Measurements from ENCODE around the gene KLHL9.
"Not testable (repeated sequence)": the region's sequence is repeated elsewhere in the genome, so short reads cannot be mapped to it uniquely, and the experiment has no call there.

The KLHL9 gene

DNA sequence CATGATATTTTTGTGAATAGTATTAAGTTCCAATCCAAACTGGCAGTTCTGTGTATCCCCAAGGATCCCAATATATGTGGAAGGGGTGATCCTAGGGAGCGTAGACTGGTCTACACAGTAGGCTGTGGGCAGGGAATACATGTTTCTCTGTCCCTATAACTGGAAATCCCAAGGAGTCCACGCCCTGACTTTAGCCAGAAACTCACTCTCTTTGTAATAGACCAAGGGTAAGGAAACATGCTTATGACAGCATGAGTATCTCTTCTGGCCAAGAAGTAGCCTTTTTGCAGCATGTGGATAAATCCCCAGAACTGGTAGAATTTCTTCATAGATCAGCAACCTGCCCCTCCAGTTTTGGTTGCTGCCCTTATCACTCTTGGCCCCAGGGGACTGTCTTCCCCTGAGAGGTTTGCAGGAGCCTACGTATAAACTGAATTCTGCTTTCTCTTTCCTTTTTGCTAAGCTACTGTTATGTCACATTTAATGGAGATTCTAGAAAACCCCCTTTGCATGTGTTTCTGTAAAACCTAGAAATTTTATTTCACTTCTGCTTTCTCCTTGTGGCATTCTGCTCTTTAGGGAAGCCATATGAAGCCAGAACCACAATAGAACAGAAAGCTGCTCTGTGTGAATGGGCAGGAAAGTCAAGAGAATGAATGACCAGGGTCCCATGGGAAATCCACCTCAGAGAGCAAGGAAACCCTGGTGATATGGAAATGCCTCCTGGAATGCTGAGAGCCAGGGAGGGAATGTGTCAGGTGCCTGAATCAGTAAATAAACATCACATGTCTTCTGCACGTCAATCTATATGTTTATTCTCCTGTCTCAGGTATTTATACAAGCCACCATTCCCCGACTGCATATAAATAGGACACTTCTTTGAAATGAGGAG, 46.5 kb upstream of the KLHL9 start:
- H3K27me3 ChIP-seq (ENCODE audit: insufficient read depth, poor library complexity, severe bottlenecking): no peaks in the 10 kb centered on the region
- peak in 1 of 2 experiments; percentile 21 for DNase-seq (ENCODE audit: low read depth in 1 of 2, low spot score in 1 of 2)
- TF ChIP-seq, protein P1, sequence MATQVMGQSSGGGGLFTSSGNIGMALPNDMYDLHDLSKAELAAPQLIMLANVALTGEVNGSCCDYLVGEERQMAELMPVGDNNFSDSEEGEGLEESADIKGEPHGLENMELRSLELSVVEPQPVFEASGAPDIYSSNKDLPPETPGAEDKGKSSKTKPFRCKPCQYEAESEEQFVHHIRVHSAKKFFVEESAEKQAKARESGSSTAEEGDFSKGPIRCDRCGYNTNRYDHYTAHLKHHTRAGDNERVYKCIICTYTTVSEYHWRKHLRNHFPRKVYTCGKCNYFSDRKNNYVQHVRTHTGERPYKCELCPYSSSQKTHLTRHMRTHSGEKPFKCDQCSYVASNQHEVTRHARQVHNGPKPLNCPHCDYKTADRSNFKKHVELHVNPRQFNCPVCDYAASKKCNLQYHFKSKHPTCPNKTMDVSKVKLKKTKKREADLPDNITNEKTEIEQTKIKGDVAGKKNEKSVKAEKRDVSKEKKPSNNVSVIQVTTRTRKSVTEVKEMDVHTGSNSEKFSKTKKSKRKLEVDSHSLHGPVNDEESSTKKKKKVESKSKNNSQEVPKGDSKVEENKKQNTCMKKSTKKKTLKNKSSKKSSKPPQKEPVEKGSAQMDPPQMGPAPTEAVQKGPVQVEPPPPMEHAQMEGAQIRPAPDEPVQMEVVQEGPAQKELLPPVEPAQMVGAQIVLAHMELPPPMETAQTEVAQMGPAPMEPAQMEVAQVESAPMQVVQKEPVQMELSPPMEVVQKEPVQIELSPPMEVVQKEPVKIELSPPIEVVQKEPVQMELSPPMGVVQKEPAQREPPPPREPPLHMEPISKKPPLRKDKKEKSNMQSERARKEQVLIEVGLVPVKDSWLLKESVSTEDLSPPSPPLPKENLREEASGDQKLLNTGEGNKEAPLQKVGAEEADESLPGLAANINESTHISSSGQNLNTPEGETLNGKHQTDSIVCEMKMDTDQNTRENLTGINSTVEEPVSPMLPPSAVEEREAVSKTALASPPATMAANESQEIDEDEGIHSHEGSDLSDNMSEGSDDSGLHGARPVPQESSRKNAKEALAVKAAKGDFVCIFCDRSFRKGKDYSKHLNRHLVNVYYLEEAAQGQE (IDR thresholded peaks at IDR 0.05; ENCODE audit: insufficient replicate concordance, low read depth): no peak
- TF ChIP-seq CTCF (IDR thresholded peaks at IDR 0.05; ENCODE audit: insufficient read depth, low read length) (no peak), POLR2AphosphoS5 (IDR thresholded peaks at IDR 0.05; ENCODE audit: low read depth) (no peak), SPI1 (IDR thresholded peaks at IDR 0.05; ENCODE audit: borderline replicate concordance, low read depth) (peak; percentile 85)
- H3K27ac ChIP-seq (replicated peaks): no peak overlapping the region
- no peak overlapping the region; the same call in 1 of the 2 replicates for H3K4me3 ChIP-seq (replicated peaks; ENCODE audit: insufficient read depth, low read length)

DNA sequence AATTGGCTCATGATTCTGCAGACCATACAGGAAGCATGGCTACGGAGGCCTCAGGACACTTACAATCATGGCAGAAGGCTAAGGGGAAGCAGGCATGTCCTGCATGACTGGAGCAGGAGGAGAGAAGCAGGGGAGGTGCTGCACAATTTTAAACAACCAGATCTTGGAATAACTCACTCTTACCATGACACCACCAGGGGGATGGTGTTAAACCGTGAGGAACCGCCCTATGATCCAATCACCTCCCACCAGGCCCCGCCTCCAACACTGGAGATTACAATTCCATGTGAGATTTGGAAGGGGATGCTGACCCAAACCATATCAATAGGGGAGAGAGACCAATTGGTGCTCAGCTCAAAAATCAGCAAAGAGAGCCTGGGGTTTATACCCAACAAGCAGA, 36.3 kb upstream of the KLHL9 start:
- H3K27me3 ChIP-seq (ENCODE audit: insufficient read depth, poor library complexity, severe bottlenecking); H3K4me3 ChIP-seq (replicated peaks; ENCODE audit: insufficient read depth, low read length); H3K27ac ChIP-seq (replicated peaks); DNase-seq (ENCODE audit: low read depth in 1 of 2, low spot score in 1 of 2): not testable (repeated sequence)

DNA sequence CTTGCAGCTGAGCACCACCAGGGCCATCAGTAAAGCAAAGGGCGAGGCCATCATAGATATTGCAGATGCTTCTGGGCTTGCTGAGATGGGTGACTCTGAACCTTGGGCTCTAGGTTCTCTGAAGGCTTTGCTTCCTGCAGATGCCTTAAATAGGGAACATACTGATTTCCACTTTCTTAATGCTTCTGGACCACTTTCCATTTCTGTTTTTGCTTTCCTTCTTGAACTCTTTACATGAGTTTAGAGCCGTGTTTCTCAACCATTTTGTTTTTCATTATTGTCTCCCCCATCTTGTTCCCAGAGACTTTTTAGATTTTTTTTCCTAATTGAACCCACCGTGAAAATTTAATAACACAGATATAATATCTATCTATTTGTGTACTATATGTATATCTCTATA, 32.8 kb upstream of the KLHL9 start, which contains the start of gene IFNA13:
Gene IFNA13 (minus strand): TSS at position 101 of the 400 bp plus-strand sequence. CDS start 47 bp downstream, at position 54.
- H3K4me3 ChIP-seq (replicated peaks; ENCODE audit: insufficient read depth, low read length): no peak within 1 kb of the TSS
- no peak within 1 kb of the TSS for H3K27ac ChIP-seq (replicated peaks)
- TF ChIP-seq GABPA (IDR thresholded peaks at IDR 0.05; ENCODE audit: low read depth) (no peak), SPI1 (IDR thresholded peaks at IDR 0.05; ENCODE audit: borderline replicate concordance, low read depth) (no peak), POLR2AphosphoS5 (IDR thresholded peaks at IDR 0.05; ENCODE audit: low read depth) (no peak), CTCF (IDR thresholded peaks at IDR 0.05; ENCODE audit: insufficient read depth, low read length) (no peak)
- TF ChIP-seq, protein P1 (IDR thresholded peaks at IDR 0.05; ENCODE audit: insufficient replicate concordance, low read depth): no peak
- no peaks in the 10 kb centered on the region for H3K27me3 ChIP-seq (ENCODE audit: insufficient read depth, poor library complexity, severe bottlenecking)
- DNase-seq (ENCODE audit: low read depth in 1 of 2, low spot score in 1 of 2): no peak

GRCh38 chr9:21367169-21367568, 32.0 kb upstream of the KLHL9 start:
- not testable (repeated sequence) for H3K4me3 ChIP-seq (replicated peaks; ENCODE audit: insufficient read depth, low read length); H3K27ac ChIP-seq (replicated peaks); H3K27me3 ChIP-seq (ENCODE audit: insufficient read depth, poor library complexity, severe bottlenecking); DNase-seq (ENCODE audit: low read depth in 1 of 2, low spot score in 1 of 2)

GRCh38 chr9:21362287-21362686, 27.1 kb upstream of the KLHL9 start:
- H3K27me3 ChIP-seq (ENCODE audit: insufficient read depth, poor library complexity, severe bottlenecking): no peaks in the 10 kb centered on the region
- no peak for TF ChIP-seq SPI1 (IDR thresholded peaks at IDR 0.05; ENCODE audit: borderline replicate concordance, low read depth)
- TF ChIP-seq, protein P1 (IDR thresholded peaks at IDR 0.05; ENCODE audit: insufficient replicate concordance, low read depth): no peak
- H3K27ac ChIP-seq (replicated peaks): no peak overlapping the region
- DNase-seq (ENCODE audit: low read depth in 1 of 2, low spot score in 1 of 2): no peak
- no peak overlapping the region for H3K4me3 ChIP-seq (replicated peaks; ENCODE audit: insufficient read depth, low read length)

All from HL-60 (cell line).